ENCODE measurements around the gene ASXL1.

DNA sequence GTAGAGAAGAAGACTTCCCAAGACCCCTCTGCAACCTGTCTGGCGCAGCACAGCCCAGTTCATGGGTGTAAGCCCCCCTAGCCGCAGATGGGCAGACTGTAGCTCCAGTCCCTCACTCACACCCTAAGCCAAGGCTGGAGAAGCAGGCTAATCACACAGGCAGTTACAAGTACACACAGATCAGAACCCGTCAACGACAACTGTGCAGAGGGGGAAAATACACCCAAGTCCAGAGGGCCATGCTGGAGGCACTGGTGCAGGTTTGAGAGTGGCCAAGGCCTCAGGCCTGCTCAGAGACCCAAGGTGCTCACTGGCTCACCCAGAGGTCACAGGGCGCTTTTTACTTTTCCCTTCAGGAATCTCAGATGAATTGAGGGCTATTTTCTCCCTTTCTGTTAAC lies 120.9 kb downstream of the ASXL1 start:
- TF ChIP-seq POLR2A (IDR thresholded peaks at IDR 0.05) (no peak), CTCF (IDR thresholded peaks at IDR 0.05 in 8 of 11, conservative IDR thresholded peaks at IDR 0.05 in 3 of 11) (no peak), POLR2AphosphoS5 (IDR thresholded peaks at IDR 0.05) (no peak)
